HG03097 (cell line): Measurements from ENCODE around the gene COL19A1.
"Not testable (repeated sequence)": the region's sequence is repeated elsewhere in the genome, so short reads cannot be mapped to it uniquely, and the experiment has no call there.

Source experiments
- ATAC-seq: cut with Tn5 transposase; IDR thresholded peaks from one replicate; pipeline ENCODE4 v1.9.1; 2021; ENCODE audit not compliant: unreplicated experiment, low FRiP score

The COL19A1 gene

DNA sequence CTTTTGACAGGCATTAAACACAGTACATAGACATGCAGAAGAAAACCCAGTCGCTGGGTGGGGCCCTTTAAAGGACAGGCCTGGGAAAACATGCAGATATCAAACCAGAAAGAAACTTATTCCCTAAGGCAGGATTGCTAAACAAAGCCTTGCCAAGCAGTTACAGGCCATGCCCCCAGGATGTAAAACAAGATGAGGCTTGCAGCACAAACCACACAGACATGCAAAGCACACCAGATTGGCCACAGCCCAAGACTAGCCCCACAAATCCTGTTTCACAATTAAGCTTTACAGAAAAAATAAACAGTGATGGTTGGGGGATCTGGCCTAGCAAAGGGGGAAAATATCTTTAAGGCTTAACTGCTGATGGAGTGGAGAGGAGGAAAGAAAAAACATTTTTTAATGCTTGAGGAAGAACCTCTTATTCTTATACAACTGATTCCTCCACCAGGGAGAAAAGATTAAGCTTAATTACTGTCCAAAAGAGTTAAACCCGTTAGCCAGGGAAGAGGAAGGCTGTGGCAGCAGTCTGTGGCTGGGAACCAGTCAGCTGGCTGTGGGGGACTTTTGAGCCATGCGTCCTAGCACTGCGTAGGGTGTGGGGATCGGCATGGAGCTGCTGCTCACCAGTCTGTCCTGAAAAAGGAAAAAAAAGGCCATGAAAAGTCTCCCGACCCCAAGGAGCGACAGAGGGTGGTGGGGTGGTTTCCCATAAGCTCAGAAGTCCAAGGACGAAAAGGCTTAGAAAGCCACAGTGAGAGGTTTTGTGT is 28.4 kb downstream of the COL19A1 start:
- ATAC-seq, result no peak

- no peak for ATAC-seq
Measured at GRCh38 chr6:69895396-69895795, 29.0 kb downstream of the COL19A1 start.

DNA sequence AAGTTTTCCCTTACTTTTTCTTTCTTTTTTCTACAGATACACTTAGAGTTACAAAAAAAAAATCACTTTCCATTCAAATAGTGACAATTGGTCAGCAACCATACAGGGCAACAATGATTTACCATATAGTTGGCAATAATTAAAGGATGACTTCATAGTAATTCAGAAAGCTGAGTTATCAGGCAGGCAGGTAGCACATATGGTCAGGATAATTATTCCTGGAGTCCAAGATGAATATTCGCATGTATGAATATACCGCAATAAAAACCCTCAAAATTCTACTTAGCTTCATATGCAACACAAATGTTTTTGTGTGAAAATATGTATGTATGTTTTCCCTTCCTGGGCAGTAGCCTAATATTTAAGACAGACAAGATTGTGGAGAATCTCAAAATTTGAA is 34.5 kb downstream of the COL19A1 start:
- no peak for ATAC-seq

- no peak for ATAC-seq
Measured at GRCh38 chr6:69901361-69901760, 35.0 kb downstream of the COL19A1 start.

GRCh38 chr6:69907981-69908498 is 41.7 kb downstream of the COL19A1 start:
- ATAC-seq, result no peak

GRCh38 chr6:69913361-69913760 is 47.0 kb downstream of the COL19A1 start:
- no peak for ATAC-seq

GRCh38 chr6:69914015-69914485 is 47.7 kb downstream of the COL19A1 start:
- no peak for ATAC-seq

DNA sequence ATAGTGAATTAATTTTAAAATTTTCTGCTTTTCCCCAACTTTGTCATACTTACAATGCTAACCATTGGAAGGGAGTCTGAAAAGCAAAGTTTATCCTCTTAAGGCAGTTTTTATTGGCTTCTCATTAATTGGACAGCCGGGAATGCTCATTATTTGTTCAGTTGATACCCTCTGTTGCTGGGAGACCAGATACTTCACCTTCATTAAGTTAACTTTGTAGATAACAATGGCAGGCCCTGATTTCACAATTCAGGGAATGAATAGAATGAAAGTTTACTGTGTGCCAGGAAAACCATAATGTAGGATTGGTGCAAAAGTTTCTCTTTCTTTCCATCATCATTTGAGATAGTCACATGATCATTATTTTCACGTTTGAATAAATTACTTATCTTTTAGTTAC is 49.0 kb downstream of the COL19A1 start:
- ATAC-seq, result no peak

DNA sequence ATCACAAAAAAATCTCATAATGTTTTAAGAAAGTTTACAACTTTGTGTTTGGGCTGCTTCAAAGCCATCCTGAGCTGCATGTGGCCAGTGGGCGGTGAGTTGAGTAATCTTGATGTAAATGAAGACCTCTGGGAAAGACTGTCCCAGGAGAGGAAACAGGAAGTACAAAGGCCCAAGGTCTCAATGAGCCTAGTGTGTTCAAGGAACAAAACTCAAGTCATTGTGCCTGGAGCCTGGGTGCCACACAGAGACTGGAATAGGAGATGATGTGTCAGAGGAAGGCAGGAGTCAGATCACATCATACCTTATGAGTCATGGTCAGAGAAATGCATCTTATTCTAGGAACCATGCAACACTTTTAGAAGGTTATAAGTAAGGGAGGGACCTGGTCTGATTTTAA is 51.5 kb downstream of the COL19A1 start:
- ATAC-seq, result peak; percentile 66

DNA sequence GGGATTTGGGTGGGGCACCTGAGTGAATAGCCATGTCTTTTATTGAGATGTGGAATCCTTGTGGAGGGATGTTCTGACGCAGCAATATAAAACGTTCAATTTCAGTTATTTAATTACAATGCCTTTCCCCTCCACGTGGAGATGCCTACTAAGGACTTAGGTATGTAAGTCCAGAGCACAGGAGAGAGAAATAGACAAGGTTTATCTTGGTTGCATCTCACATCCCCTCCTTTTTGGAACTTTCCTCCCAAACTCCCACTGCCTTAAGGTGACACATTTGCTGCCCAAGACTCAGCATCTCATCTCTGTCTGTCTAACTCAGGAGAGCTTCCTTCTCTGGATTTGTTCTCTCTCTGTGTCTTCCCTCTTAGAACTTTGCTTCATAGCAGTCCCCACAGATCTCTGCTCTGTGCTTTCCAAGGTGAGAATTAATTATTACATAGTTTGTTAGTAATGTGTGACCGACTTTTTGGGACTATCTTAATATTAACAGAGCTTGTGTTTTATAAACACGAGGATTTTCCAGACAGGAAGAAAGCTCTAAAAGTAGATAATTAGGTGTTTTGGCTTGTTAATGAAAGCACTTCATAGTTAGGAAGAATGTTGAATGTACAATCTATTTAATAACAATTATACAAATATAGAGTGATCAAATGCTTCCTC is 52.6 kb downstream of the COL19A1 start:
- ATAC-seq, result no peak

DNA sequence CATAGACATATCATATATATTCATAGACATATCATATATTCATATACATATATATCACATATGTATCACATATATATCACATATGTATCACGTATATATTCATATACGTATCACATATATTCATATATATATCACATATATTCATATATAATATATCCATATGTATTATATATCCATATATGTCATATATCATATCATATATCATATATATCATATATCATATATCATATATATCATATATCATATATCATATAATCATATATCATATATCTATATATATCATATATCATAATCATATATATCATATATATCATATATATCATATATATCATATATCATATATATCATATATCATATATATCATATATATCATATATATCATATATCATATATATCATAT is 54.7 kb downstream of the COL19A1 start:
- ATAC-seq, result not testable (repeated sequence)

- ATAC-seq, result not testable (repeated sequence)
Measured at GRCh38 chr6:69921611-69922010, 55.3 kb downstream of the COL19A1 start.

- no peak for ATAC-seq
Measured at GRCh38 chr6:69926745-69927144, 60.4 kb downstream of the COL19A1 start.

GRCh38 chr6:69933239-69933638 is 66.9 kb downstream of the COL19A1 start:
- no peak for ATAC-seq

- ATAC-seq, result no peak
Measured at GRCh38 chr6:69935079-69935478, 68.7 kb downstream of the COL19A1 start.

DNA sequence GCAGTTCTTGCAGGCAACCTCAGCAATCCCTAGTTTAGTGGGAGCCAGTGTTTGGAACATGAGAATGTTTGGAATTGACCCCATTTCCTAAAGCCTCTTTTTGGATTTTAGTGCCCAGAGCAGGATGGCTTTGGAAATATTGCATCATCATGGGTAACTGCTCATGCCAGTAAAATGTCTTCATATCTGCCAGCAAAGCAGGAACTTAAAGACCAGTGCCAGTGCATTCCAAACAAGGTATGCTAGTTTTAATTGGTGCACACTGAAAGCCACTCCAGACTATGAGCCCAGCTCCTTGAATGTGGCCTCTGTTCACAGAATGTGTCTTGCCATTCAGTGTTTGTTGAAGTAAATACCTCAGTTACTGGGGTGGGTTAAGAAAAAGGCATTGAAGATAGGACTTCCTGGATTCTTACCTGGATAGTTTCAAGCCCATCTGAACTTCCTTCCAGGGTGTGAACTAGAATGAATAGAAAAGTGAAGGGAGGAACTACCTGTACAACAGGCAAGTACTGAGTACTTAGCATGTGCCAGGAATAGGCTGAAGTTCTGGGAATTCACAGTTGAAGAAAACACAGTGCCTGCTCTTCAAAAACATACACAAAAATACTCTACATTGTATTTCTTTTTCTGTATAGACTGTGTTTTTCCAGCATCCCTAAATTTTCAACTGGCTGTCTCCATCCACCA is 70.5 kb downstream of the COL19A1 start:
- ATAC-seq, result no peak

DNA sequence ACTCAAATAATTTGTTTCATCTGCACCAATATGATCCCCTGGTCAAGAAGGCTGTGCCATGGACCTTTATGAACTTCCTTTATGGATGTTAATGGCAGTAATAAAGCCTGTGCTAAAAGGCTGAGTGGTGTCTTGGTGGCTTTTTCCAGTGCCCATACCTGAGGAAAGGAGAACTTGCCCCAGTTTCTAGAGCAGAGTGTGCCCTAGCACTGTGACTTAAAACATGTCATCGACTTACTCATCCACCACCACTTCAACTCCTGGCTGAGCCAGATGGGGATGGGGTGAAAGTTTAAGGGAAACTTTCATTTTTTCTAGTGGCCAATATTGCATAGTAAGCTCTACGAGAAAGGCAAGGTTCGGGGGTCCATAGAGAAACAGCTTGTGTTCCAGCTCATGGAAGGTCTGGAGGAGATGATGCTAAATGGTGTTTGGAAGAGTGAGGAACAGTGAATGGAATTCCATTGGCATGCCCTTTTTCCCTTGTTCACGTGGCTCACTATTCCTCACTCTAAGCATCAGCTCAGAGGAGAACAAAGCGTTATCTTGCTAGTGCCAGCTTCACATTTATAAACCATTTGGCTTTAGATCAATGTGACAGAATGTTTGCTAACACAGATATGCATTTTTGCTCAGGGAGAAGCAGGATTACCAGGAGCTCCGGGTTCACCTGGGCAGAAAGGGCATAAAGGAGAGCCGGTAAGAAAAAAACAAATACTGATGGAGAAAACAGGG is 71.2 kb downstream of the COL19A1 start:
- ATAC-seq, result no peak

- no peak for ATAC-seq
Measured at GRCh38 chr6:69942485-69942884, 76.1 kb downstream of the COL19A1 start.

DNA sequence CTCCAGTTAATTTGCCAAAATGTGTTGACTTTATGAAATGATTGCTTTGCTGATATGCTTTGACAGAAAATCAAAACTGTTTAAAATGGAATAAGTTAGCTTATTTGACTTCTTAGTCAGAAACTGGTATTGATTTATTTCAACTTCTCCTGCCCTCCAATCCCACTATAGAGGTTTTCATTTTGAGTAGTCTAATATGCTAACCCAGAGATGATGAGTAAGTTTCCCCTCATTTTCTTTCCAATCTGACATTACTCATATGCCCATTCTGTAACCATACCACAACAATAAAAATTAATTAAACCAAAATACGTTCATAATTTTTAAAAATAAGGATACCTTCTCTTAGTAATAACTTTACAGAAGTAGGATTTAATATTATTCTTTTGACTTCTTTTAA is 78.8 kb downstream of the COL19A1 start:
- ATAC-seq, result no peak

- no peak for ATAC-seq
Measured at GRCh38 chr6:69948479-69949114, 82.2 kb downstream of the COL19A1 start.
